ENCODE measurements around the gene SUSD4. TPM values are rescaled to one million over a fixed set of nuclear protein-coding genes. Genes with fewer than 3 reads are reported as not detected.

SUSD4 gene, protein sequence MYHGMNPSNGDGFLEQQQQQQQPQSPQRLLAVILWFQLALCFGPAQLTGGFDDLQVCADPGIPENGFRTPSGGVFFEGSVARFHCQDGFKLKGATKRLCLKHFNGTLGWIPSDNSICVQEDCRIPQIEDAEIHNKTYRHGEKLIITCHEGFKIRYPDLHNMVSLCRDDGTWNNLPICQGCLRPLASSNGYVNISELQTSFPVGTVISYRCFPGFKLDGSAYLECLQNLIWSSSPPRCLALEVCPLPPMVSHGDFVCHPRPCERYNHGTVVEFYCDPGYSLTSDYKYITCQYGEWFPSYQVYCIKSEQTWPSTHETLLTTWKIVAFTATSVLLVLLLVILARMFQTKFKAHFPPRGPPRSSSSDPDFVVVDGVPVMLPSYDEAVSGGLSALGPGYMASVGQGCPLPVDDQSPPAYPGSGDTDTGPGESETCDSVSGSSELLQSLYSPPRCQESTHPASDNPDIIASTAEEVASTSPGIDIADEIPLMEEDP
- total RNA-seq = not detected in 2 replicates

DNA sequence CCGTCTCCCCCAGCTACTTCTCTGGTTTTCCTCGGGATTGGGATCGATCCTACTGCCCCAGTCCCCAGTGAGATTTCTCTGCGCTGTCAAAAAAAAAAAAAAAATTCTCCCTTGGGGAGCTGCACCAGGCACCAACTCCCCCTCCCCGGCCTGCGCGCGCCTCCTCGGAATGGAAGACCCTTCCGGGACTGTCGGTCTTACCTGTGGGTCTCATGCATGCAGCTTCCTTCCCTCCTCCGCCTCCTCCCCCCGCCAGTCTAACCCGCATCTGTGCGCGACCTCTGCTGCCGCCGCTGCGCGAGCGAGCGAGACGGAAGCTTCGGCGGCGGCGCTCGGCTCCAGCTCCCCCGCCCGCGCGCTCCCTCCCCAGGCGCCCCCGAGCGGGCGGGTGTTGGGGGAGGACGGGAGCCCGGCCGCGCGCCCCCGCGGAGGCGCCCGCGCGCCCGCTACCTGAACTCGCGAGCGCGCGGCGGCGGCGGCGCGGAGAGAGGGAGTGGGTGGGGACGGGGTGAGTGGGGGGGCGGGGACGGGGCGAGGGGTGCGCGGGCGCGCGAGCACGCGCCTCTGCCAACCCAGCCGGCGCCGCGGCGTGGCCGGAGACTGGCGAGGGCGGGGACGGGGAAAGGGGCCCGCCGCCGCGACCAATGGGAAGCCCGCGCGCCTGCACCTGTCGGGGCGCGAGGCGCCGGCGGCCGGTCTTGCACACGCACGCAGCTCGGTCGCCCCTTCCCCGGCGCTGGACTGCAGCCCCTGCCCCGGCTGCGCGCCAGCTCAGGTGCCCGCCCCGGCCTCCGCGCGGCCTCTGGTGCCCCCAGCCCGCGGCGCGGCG is at the start of gene SUSD4:
Gene SUSD4 (minus strand): TSS at position 321 of the 829 bp plus-strand sequence. CDS start 751 bp downstream, outside the sequence.

DNA sequence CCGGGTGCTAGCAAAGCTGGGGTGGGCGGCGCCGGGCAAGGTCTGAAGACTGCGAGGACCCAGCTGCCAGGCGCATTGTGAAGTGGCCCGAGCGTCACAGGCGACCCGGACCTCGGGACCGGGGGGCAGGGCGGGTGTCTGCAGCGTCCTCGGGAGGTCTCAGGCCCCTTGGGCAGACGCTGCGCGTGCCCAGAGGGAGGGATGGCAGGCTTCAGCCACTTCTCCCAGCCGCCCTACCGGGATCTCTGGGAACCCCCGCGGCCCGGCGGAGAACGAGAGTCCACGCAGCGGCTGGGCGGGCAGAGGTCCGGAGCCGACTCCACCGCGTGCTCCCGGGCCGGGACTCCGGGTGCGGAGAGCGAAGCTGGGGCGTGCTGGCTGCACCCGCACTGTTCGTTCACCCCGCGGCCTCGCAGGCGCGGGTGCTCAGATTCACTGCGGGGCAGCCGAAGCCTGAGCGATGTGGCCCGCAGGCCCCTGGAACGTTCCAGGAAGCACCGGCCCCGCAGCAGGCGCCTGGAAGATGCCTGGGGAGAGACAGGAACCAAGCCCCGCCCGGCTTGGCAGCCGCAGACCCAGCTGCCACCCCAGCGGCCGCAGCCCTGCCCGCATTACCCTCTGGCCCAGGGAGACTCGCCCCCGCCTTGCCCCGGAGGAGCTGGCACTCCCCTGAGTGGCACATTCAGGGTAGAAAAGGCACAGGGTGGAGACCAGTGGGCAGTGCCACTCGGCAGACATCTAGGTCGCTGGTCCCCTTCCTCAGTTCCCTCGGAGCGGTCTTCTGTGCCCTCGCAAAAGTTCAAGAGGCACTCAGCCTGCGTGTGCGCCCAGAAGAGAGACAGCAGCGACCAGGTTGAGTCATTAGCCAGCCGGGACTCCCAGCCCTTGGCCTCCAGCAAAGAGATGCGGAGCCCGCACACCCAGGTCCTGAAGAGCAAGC is 29.6 kb upstream of the SUSD4 start, which contains the start of gene CCDC185:
Gene CCDC185 (plus strand): TSS at position 141 of the 940 bp plus-strand sequence. CDS start 61 bp downstream, at position 202.

Other genes with a start within 250 kb of the SUSD4 start
- gene TLR5, start 220.9 kb downstream of the SUSD4 start, total RNA-seq = 0.12 and 0.13 TPM in 2 replicates
- not detected in 2 replicates for gene CCDC185, start 29.2 kb upstream of the SUSD4 start, total RNA-seq